Kidney (tissue), 14 donors: ENCODE measurements around the gene NDOR1. TPM values are rescaled to one million over a fixed set of nuclear protein-coding genes. Genes with fewer than 3 reads are reported as not detected.

Experiments used
- DNase-seq, 5 donors: peaks; one replicate each; pipeline ENCODE4 v3.0.0-alpha.2; 2013 to 2020
- FAIRE-seq: peaks from 2 replicates; lab custom pipeline; 2012; peaks lifted over from hg19 to GRCh38; lab: Jason Lieb, UNC
- H3K27ac ChIP-seq, 2 donors: one replicate each; pipeline ENCODE4 v1.7.0; 2013; ENCODE audit warnings: low read depth in 2 of 2, low read length in 2 of 2, inconsistent platforms in 1 of 2
- H3K27me3 ChIP-seq: one replicate; pipeline ENCODE4 v1.7.1; 2013; ENCODE audit warnings: low read length, inconsistent platforms; ENCODE audit not compliant: control insufficient read depth, insufficient read depth
- H3K36me3 ChIP-seq, 3 donors: one replicate each; pipeline versions ENCODE4 v1.7.0 to v1.7.1; 2013; ENCODE audit warnings: low read length in 3 of 3, control low read depth in 1 of 3, inconsistent platforms in 1 of 3; ENCODE audit not compliant: insufficient read depth in 3 of 3, control insufficient read depth in 2 of 3
- H3K4me1 ChIP-seq, 3 donors: one replicate each; pipeline versions ENCODE4 v1.7.0 to v1.7.1; 2013; ENCODE audit warnings: low read length in 3 of 3, inconsistent platforms in 1 of 3, low read depth in 1 of 3; ENCODE audit not compliant: control insufficient read depth in 2 of 3, insufficient read depth in 2 of 3
- H3K4me3 ChIP-seq, 3 donors: one replicate each; pipeline versions ENCODE4 v1.7.0 to v1.8.1; 2013; ENCODE audit warnings: low read length in 3 of 3, control low read depth in 1 of 3, inconsistent platforms in 1 of 3
- H3K9ac ChIP-seq, 3 donors: one replicate each; pipeline versions ENCODE4 v1.7.0 to v1.7.1; 2013; ENCODE audit warnings: low read length in 3 of 3, control low read depth in 1 of 3, inconsistent platforms in 1 of 3
- H3K9me3 ChIP-seq, 3 donors: one replicate each; pipeline versions ENCODE4 v1.7.0 to v1.7.1; 2013; ENCODE audit warnings: low read length in 3 of 3, control low read depth in 1 of 3, inconsistent platforms in 1 of 3; ENCODE audit not compliant: control insufficient read depth in 2 of 3, insufficient read depth in 1 of 3
- intact Hi-C: fragments of 100-400 bp; cut with DNase I; formaldehyde crosslinking; loops from one replicate; pipeline ENCODE4 v1.11.1; 2022
- polyA plus RNA-seq: library from polyadenylated mRNA; stranded (reverse); fragments of 350-450 nt; fragmentation: Illumina TruSeq; extraction: RNeasy Lipid Tissue Mini Kit (QIAGEN cat#74804); gene quantifications from one replicate; pipeline ENCODE4 v1.2.3, GENCODE V29; 2014; ENCODE audit warnings: low read depth, low replicate concordance; ENCODE audit not compliant: insufficient read depth
- total RNA-seq: library from RNA; stranded (reverse); fragmentation: NEBNext Ultra II Directional; extraction: Animal tissue kit (Norgen Biotek cat#: 25700); gene quantifications from one replicate; pipeline ENCODE4 v1.2.1, GENCODE V29; 2021
- TF ChIP-seq, protein P1 (sequence below): IDR thresholded peaks from 3 replicates; pipeline ENCODE4 v1.5.1; 2012; ENCODE audit warnings: mild to moderate bottlenecking, moderate library complexity, borderline replicate concordance; ENCODE audit not compliant: insufficient read depth; ENCODE audit errors: extremely low read depth
- donor health status: control.
- donor health status: control.
- donor health status: control.
- donor health status: control.
- donor health status: control.
- donor health status: DM: yes; HTN: yes; CAD: no.
- donor health status: Normal renal cell carcinoma (clear cell type).

The NDOR1 gene
- total and polyA plus RNA-seq, 2 donors from 2014 or later = 5.9 to 17.8 TPM

- H3K27ac ChIP-seq = no peak overlapping the region
- H3K4me1 ChIP-seq = peaks cover 0 to 19% (median 13%) of the 10 kb centered on the region in 3 donors
- no peaks in the 10 kb centered on the region for H3K9me3 ChIP-seq
- no peak for DNase-seq
- TF ChIP-seq, protein P1, sequence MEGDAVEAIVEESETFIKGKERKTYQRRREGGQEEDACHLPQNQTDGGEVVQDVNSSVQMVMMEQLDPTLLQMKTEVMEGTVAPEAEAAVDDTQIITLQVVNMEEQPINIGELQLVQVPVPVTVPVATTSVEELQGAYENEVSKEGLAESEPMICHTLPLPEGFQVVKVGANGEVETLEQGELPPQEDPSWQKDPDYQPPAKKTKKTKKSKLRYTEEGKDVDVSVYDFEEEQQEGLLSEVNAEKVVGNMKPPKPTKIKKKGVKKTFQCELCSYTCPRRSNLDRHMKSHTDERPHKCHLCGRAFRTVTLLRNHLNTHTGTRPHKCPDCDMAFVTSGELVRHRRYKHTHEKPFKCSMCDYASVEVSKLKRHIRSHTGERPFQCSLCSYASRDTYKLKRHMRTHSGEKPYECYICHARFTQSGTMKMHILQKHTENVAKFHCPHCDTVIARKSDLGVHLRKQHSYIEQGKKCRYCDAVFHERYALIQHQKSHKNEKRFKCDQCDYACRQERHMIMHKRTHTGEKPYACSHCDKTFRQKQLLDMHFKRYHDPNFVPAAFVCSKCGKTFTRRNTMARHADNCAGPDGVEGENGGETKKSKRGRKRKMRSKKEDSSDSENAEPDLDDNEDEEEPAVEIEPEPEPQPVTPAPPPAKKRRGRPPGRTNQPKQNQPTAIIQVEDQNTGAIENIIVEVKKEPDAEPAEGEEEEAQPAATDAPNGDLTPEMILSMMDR = no peak
- no peak overlapping the region for H3K4me3 ChIP-seq
- intact Hi-C loops = no loop called here
- H3K9ac ChIP-seq = no peak overlapping the region
- no peak for FAIRE-seq
- H3K36me3 ChIP-seq = peaks cover 0 to 2% (median 0%) of the 10 kb centered on the region in 3 donors
- H3K27me3 ChIP-seq = no peaks in the 10 kb centered on the region
Observed at GRCh38 chr9:137251490-137252268, 46.2 kb downstream of the NDOR1 start.

DNA sequence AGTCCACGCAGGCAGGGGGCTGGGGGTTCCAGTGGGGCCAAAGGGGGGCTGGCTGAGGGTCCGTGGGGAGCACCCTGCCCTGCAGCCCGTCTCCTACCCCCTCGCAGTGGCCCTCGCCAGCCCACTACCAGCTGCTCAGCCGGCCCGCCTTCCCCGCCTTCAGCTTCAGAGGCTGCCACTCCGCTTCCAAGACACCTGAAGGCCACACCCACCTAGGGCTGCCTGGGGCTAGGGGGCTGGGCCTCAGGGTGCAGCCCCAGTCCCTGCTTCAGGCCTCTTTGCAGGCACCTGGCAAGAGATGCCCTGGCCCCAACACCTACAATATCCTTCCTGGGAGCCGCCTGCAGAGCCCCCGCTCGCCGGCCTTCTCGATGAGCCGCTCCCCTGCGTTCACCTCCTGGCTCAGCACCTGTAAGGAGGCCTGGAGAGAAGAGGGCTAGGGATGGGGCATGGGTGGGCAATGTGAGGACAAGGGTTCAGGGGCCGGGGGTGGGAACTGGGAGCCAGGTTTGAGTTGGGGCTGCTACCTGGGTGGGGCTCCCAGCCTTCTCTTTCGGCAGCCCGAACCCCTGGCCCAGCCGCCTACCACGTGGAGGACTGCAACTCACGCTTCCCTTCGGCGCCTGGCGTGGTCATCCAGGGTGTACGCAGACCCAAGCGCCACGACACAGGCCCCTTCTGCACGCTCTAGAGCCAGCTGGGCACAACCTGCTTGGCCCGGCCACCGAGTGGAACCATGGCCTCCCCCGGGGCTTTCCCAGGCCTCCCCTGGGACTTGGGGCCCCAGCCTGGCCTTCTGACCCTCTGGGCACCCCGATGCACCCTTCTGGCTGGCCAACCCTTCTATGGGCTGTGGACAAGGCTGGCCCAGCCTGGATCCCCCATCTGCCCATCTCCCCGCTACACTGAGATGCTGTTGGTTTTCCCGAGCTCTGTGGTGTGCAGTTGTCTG, 47.3 kb downstream of the NDOR1 start:
- intact Hi-C loops = no loop called here
- FAIRE-seq (no peak), DNase-seq (peak in 2 of 5 donors; percentile 46 to 51)
- Histone ChIP-seq H3K4me1 (peaks cover 0 to 22% (median 13%) of the 10 kb centered on the region in 3 donors), H3K9me3 (no peaks in the 10 kb centered on the region), H3K9ac (no peak overlapping the region), H3K27ac (no peak overlapping the region), H3K36me3 (peaks cover 0 to 6% (median 0%) of the 10 kb centered on the region in 3 donors), H3K27me3 (no peaks in the 10 kb centered on the region), H3K4me3 (no peak overlapping the region)
- TF ChIP-seq, protein P1 = no peak

- peak overlapping the region in 2 of 3 donors; percentile 72 to 82 for H3K9ac ChIP-seq
- no peaks in the 10 kb centered on the region for H3K27me3 ChIP-seq
- H3K9me3 ChIP-seq = no peaks in the 10 kb centered on the region
- H3K27ac ChIP-seq = peak overlapping the region; percentile 53 to 63
- DNase-seq (peak in 2 of 5 donors; percentile 47 to 58), FAIRE-seq (no peak)
- H3K4me1 ChIP-seq = peaks cover 0 to 22% (median 13%) of the 10 kb centered on the region in 3 donors
- TF ChIP-seq, protein P1 = no peak
- peak overlapping the region; percentile 24 to 79 (median 54) for H3K4me3 ChIP-seq
- peaks cover 0 to 6% (median 2%) of the 10 kb centered on the region in 3 donors for H3K36me3 ChIP-seq
- intact Hi-C loops = no loop called here
Observed at GRCh38 chr9:137253717-137254623, 48.5 kb downstream of the NDOR1 start.
